CD4-positive, alpha-beta T cell treated with Interleukin-15 for 1 hour (primary cell): ENCODE measurements around the gene KCTD1.

Source experiments
- DNase-seq: peaks from one replicate; pipeline ENCODE4 v3.0.0-alpha.2; 2020

KCTD1 gene

GRCh38 chr18:26521617-26522016 lies 26.7 kb downstream of the KCTD1 start:
- DNase-seq: no peak

GRCh38 chr18:26520974-26521373 lies 27.4 kb downstream of the KCTD1 start:
- DNase-seq: no peak

GRCh38 chr18:26519114-26519513 lies 29.2 kb downstream of the KCTD1 start:
- no peak for DNase-seq

- DNase-seq: no peak
These were observed 31.4 kb downstream of the KCTD1 start for GRCh38 chr18:26516964-26517363.

- no peak for DNase-seq
These were observed 32.5 kb downstream of the KCTD1 start for GRCh38 chr18:26515643-26516487.

- no peak for DNase-seq
These were observed 36.8 kb downstream of the KCTD1 start for GRCh38 chr18:26511339-26512071.

- no peak for DNase-seq
These were observed 38.0 kb downstream of the KCTD1 start for GRCh38 chr18:26510337-26510736.

GRCh38 chr18:26506012-26506411 lies 42.3 kb downstream of the KCTD1 start:
- no peak for DNase-seq

GRCh38 chr18:26504831-26505230 lies 43.5 kb downstream of the KCTD1 start:
- no peak for DNase-seq

GRCh38 chr18:26503382-26503781 lies 45.0 kb downstream of the KCTD1 start:
- DNase-seq: no peak

- no peak for DNase-seq
These were observed 45.5 kb downstream of the KCTD1 start for GRCh38 chr18:26502823-26503222.

GRCh38 chr18:26497866-26498265 lies 50.5 kb downstream of the KCTD1 start:
- no peak for DNase-seq

GRCh38 chr18:26496528-26496927 lies 51.8 kb downstream of the KCTD1 start:
- no peak for DNase-seq

GRCh38 chr18:26495287-26495686 lies 53.1 kb downstream of the KCTD1 start:
- no peak for DNase-seq

GRCh38 chr18:26493021-26493420 lies 55.3 kb downstream of the KCTD1 start:
- no peak for DNase-seq

GRCh38 chr18:26491194-26491816 lies 57.0 kb downstream of the KCTD1 start:
- DNase-seq: no peak

- DNase-seq: no peak
These were observed 58.5 kb downstream of the KCTD1 start for GRCh38 chr18:26489881-26490280.

- DNase-seq: no peak
These were observed 59.2 kb downstream of the KCTD1 start for GRCh38 chr18:26489191-26489590.

GRCh38 chr18:26488417-26489009 lies 59.8 kb downstream of the KCTD1 start:
- no peak for DNase-seq

- no peak for DNase-seq
These were observed 60.9 kb downstream of the KCTD1 start for GRCh38 chr18:26487437-26487836.

GRCh38 chr18:26483633-26484032 lies 64.7 kb downstream of the KCTD1 start:
- no peak for DNase-seq

GRCh38 chr18:26482569-26482968 lies 65.8 kb downstream of the KCTD1 start:
- DNase-seq: no peak
